ENCODE results near the gene THAP7.
A peak's percentile ranks its signal among the peaks of the same experiment; 100 is the strongest.
"Not testable (repeated sequence)": the region's sequence is repeated elsewhere in the genome, so short reads cannot be mapped to it uniquely, and the experiment has no call there.

THAP7 gene

DNA sequence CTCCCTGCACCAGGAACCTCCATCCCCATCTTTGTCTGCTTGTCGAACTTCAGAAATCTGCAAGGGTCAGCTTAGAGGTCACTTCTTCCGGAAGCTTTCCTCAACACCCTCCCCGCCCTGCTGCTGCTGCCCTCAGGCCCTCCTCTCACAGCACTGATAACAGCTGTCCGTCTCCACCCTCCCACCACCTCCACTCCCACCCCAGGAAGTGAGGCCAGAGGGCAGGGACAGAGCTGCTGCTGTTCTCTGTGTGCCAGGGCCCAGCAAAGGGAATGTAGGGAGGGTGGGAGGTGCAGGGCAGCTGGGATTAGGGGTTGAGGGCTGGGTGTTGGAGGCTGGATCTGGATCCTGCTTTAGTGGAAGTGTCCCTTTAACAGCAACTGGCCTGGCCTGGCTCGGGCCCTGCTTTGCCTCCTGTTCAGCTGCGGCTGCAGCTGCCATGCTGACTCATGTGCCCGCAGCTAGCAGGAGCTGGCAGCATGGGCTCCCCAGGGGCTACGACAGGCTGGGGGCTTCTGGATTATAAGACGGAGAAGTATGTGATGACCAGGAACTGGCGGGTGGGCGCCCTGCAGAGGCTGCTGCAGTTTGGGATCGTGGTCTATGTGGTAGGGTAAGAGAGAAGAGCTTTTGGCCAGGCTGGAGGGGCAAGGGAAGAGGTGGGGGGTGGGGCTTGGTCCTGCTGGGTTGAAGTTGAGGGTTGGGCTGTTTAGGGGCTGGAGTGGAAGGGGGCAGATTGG lies 13.0 kb upstream of the THAP7 start, which contains the start of gene P2RX6:
P2RX6 (plus strand) TSS at position 440 of the 740 bp plus-strand sequence; CDS start at position 450, 10 bp downstream.
- DNase-seq (ENCODE audit: low read depth) = no peak
- H3K4me3 ChIP-seq (ENCODE audit: low read length) = peak within 1 kb of the TSS; percentile 58
- no peak for TF ChIP-seq CTCF (conservative IDR thresholded peaks at IDR 0.05; ENCODE audit: low read depth, low read length)

- DNase-seq (ENCODE audit: low read depth) = peak; percentile 65
- TF ChIP-seq CTCF (conservative IDR thresholded peaks at IDR 0.05; ENCODE audit: low read depth, low read length) = no peak
- H3K4me3 ChIP-seq (ENCODE audit: low read length) = peak overlapping the region; percentile 58
Observed at GRCh38 chr22:21014202-21014725, 12.3 kb upstream of the THAP7 start.

DNA sequence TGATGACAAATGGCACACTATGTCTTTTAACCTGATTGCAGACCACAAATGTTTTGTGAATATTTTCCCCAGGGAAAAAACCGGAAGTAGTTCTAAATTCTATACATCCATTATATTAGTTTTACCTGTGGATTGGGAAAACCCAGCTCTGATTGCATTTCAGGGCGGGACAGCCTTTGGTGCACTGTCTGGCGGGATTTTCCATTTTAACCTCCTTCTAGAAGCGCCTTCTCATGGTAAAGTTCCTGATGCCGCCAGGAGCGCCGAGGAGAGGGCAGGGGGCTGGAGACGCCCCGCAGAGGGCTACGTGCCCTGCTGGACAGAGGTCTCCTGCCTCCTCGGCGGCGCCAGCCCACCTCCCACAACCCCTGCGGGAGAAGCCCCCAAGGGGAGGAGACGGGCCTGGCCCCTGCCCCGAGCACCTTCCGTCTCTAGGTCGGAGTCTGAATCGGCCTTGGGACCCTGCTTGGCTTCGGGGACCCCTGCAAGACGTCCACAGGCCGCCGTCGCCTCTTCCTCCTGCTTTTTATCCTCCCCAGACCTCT lies 11.8 kb upstream of the THAP7 start:
- peak overlapping the region; percentile 58 for H3K4me3 ChIP-seq (ENCODE audit: low read length)
- TF ChIP-seq CTCF (conservative IDR thresholded peaks at IDR 0.05; ENCODE audit: low read depth, low read length) = no peak
- DNase-seq (ENCODE audit: low read depth) = no peak

GRCh38 chr22:21012446-21013407 lies 10.8 kb upstream of the THAP7 start:
- DNase-seq (ENCODE audit: low read depth) = no peak
- TF ChIP-seq CTCF (conservative IDR thresholded peaks at IDR 0.05; ENCODE audit: low read depth, low read length) = no peak
- no peak overlapping the region for H3K4me3 ChIP-seq (ENCODE audit: low read length)

DNA sequence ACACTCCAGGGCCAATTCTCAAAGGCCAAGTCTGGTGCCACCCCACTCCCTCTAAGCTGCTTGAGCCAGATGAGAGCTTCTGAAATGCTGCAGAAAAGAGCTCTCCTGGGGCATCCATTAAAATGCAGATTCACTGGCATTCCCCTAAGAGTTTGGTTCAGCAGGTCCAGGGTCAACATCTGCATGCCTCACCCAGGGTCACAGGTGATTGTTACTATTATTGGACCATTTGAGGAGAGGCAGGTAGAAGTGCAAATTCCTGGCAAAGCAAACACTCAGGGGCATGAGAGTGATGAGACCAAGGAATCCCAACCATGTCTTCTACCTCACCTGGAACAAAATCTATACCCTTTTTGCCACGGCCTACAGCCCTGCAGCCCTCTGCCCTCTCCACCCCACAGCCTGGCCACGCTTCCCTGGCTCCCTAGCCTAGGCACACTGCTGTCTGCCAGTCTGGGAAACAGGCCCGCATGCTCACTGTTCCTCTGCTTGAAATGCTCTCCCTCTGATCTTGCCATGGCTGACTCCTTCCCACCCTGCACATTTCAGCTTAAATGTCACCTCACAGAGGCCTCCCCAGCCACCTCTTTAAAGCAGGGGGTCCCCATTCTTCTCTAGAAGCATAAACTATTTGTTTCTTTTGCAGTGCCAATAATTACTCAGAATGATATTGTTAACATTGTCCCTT lies 8.7 kb upstream of the THAP7 start:
- no peak for TF ChIP-seq CTCF (conservative IDR thresholded peaks at IDR 0.05; ENCODE audit: low read depth, low read length)
- H3K4me3 ChIP-seq (ENCODE audit: low read length) = no peak overlapping the region
- no peak for DNase-seq (ENCODE audit: low read depth)

DNA sequence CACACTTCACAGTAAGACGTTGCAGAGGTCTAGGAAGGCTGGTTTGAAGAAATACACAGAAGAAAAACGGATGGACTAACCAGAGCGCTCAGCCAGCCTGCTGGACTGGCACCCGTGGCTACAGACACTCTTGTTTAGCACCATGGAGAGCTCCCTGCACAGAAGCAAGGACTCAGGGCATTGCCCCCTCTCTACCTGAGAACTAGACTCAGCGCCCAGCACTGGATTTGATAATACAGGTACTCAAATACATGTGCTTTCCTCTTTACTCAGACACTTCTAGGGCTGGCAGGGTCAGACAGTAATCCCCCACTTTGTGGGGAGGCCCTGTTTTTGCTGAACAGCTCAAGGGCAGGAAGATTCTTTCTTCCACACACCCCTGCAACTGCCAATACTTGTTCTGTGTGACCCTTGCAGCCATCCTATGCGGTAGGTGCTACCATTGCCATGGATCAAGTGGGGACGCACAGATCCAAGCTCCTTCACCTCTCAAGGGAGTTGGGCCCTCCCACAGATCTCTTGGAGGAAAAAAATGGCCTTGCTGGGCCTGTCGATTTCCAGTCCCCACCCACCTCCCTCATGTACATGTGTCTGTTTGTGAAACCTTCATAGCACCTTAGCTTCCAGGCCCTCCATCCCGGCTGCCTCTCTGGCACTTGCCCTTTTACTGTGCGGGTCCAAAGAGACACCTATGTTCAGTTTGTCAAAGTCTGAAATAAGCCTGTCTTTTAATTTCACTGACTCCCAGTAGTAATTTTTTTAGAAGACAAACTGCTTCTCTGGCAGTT lies 7.9 kb upstream of the THAP7 start:
- peak; percentile 38 for DNase-seq (ENCODE audit: low read depth)
- H3K4me3 ChIP-seq (ENCODE audit: low read length) = no peak overlapping the region
- TF ChIP-seq CTCF (conservative IDR thresholded peaks at IDR 0.05; ENCODE audit: low read depth, low read length) = no peak

DNA sequence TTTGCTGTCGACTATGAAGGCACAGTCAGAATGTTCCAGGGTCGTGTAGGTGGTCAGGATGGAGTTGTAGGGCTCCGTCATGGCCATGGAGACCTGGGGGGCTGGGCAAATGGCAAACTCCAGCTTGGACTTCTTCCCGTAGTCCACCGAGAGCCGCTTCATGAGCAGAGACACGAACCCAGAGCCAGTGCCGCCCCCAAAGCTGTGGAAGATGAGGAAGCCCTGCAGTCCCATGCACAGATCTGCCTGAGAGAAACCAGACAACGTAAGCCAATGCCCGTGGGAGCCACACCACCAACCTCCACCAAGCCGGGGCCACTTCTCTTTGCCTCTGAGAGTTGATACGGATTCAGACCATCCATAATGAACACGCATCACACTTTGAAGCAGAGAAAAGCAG lies 7.3 kb upstream of the THAP7 start:
- not testable (repeated sequence) for H3K4me3 ChIP-seq (ENCODE audit: low read length); DNase-seq (ENCODE audit: low read depth)
